HL-60 (cell line): ENCODE results near the gene FBH1.

Experiments
- GABPA ChIP-seq: IDR thresholded peaks from 2 replicates; pipeline ENCODE4 v1.6.1; 2012; ENCODE audit warnings: low read depth
- TF ChIP-seq, protein P1 (sequence below): IDR thresholded peaks from one replicate; pipeline ENCODE4 v1.5.1; 2011; ENCODE audit warnings: low read length, control low read depth, inconsistent platforms; ENCODE audit not compliant: insufficient read depth

DNA sequence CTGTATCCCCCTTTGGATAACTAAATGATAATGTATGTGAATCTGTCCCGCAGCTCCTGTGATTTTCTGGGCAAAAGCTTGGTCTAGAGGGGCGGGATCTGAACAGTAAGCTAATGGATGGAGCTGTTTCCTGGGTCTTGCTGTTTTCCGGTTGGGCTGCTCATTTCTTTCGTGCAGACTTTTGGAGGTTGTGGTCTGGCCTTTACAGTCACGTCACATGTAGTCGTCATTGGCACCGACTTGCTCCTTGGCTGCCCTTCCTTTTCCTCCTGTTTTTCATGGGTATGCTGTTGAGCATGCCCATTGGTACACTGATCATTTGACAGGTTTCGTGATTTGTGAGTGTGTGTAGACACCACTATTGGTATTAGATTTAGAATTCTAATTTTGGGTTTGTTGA lies 2.0 kb downstream of the FBH1 start:
- TF ChIP-seq, protein P1, sequence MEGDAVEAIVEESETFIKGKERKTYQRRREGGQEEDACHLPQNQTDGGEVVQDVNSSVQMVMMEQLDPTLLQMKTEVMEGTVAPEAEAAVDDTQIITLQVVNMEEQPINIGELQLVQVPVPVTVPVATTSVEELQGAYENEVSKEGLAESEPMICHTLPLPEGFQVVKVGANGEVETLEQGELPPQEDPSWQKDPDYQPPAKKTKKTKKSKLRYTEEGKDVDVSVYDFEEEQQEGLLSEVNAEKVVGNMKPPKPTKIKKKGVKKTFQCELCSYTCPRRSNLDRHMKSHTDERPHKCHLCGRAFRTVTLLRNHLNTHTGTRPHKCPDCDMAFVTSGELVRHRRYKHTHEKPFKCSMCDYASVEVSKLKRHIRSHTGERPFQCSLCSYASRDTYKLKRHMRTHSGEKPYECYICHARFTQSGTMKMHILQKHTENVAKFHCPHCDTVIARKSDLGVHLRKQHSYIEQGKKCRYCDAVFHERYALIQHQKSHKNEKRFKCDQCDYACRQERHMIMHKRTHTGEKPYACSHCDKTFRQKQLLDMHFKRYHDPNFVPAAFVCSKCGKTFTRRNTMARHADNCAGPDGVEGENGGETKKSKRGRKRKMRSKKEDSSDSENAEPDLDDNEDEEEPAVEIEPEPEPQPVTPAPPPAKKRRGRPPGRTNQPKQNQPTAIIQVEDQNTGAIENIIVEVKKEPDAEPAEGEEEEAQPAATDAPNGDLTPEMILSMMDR = no peak
- no peak for TF ChIP-seq GABPA
